ENCODE measurements around the gene PRTFDC1. TPM values are rescaled to one million over a fixed set of nuclear protein-coding genes. Genes with fewer than 3 reads are reported as not detected.

Gene PRTFDC1
- total and polyA plus RNA-seq, 11 donors = 1.9 to 13.1 (median 4.6) TPM

GRCh38 chr10:24906372-24906771 lies 46.0 kb downstream of the PRTFDC1 start:
- Histone ChIP-seq H3K36me3 (no peaks in the 10 kb centered on the region), H3K27me3 (no peaks in the 10 kb centered on the region), H3K4me1 (peaks cover 0 to 27% (median 8%) of the 10 kb centered on the region in 12 donors), H3K4me3 (no peak overlapping the region), H3K9me3 (no peaks in the 10 kb centered on the region), H3K27ac (no peak overlapping the region)
- 79 to 91% (median 89%) methylated on average over 3 of the region's 3 CpGs for WGBS, 4 donors
- intact Hi-C loops (cut with DNase I) = no loop called here
- ATAC-seq (no peak), DNase-seq (no peak)
- no peak for TF ChIP-seq POLR2A (IDR thresholded peaks at IDR 0.05)
- TF ChIP-seq, protein P1, sequence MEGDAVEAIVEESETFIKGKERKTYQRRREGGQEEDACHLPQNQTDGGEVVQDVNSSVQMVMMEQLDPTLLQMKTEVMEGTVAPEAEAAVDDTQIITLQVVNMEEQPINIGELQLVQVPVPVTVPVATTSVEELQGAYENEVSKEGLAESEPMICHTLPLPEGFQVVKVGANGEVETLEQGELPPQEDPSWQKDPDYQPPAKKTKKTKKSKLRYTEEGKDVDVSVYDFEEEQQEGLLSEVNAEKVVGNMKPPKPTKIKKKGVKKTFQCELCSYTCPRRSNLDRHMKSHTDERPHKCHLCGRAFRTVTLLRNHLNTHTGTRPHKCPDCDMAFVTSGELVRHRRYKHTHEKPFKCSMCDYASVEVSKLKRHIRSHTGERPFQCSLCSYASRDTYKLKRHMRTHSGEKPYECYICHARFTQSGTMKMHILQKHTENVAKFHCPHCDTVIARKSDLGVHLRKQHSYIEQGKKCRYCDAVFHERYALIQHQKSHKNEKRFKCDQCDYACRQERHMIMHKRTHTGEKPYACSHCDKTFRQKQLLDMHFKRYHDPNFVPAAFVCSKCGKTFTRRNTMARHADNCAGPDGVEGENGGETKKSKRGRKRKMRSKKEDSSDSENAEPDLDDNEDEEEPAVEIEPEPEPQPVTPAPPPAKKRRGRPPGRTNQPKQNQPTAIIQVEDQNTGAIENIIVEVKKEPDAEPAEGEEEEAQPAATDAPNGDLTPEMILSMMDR (IDR thresholded peaks at IDR 0.05) = no peak

GRCh38 chr10:24904824-24905223 lies 47.6 kb downstream of the PRTFDC1 start:
- Histone ChIP-seq H3K4me1 (peaks cover 0 to 37% (median 13%) of the 10 kb centered on the region in 12 donors), H3K9me3 (no peaks in the 10 kb centered on the region), H3K4me3 (no peak overlapping the region), H3K27me3 (no peaks in the 10 kb centered on the region), H3K27ac (no peak overlapping the region), H3K36me3 (no peaks in the 10 kb centered on the region)
- TF ChIP-seq, protein P1 (IDR thresholded peaks at IDR 0.05) = no peak
- no peak for TF ChIP-seq POLR2A (IDR thresholded peaks at IDR 0.05)
- ATAC-seq (no peak), DNase-seq (no peak)
- WGBS, 4 donors = 91 to 96% (median 94%) methylated on average over 4 of the region's 4 CpGs
- intact Hi-C loops (cut with DNase I) = no loop called here

GRCh38 chr10:24902400-24902728 lies 50.0 kb downstream of the PRTFDC1 start:
- DNase-seq (no peak), ATAC-seq (no peak)
- intact Hi-C loops (cut with DNase I) = no loop called here
- Histone ChIP-seq H3K4me1 (peaks cover 0 to 40% (median 13%) of the 10 kb centered on the region in 12 donors), H3K36me3 (no peaks in the 10 kb centered on the region), H3K9me3 (no peaks in the 10 kb centered on the region), H3K27me3 (no peaks in the 10 kb centered on the region), H3K4me3 (no peak overlapping the region), H3K27ac (peak overlapping the region in 4 of 12 donors; percentile 13 to 69 (median 38))
- WGBS, 4 donors = 84 to 94% (median 91%) methylated on average over 1 of the region's 1 CpG
- TF ChIP-seq POLR2A (IDR thresholded peaks at IDR 0.05) = no peak
- TF ChIP-seq, protein P1 (IDR thresholded peaks at IDR 0.05) = no peak

GRCh38 chr10:24901686-24902399 lies 50.6 kb downstream of the PRTFDC1 start:
- Histone ChIP-seq H3K4me1 (peaks cover 0 to 42% (median 13%) of the 10 kb centered on the region in 12 donors), H3K4me3 (no peak overlapping the region), H3K27ac (peak overlapping the region in 9 of 12 donors; percentile 4 to 69 (median 47)), H3K27me3 (no peaks in the 10 kb centered on the region), H3K9me3 (no peaks in the 10 kb centered on the region), H3K36me3 (no peaks in the 10 kb centered on the region)
- 42 to 50% (median 48%) methylated on average over 5 of the region's 5 CpGs for WGBS, 4 donors
- intact Hi-C loops (cut with DNase I) = no loop called here
- DNase-seq = peak in 4 of 5 donors; percentile 26 to 40 (median 36)
- peak; percentile 78 to 89 (median 84) for ATAC-seq
- TF ChIP-seq, protein P1 (IDR thresholded peaks at IDR 0.05) = no peak
- TF ChIP-seq POLR2A (IDR thresholded peaks at IDR 0.05) = no peak

Measured in heart left ventricle (tissue), 16 donors.